Amniotic epithelial cell (primary cell): ENCODE measurements around the gene TMEM128.
A peak's percentile ranks its signal among the peaks of the same experiment; 100 is the strongest.
"Not testable (repeated sequence)": the region's sequence is repeated elsewhere in the genome, so short reads cannot be mapped to it uniquely, and the experiment has no call there.

Experiments used
- DNase-seq: peaks from one replicate; pipeline ENCODE4 v3.0.0-alpha.2; 2010; ENCODE audit warnings: low read depth

The TMEM128 gene

GRCh38 chr4:4254666-4255065, 6.6 kb upstream of the TMEM128 start:
- no peak for DNase-seq

GRCh38 chr4:4254199-4254598, 6.2 kb upstream of the TMEM128 start:
- no peak for DNase-seq

- DNase-seq, result no peak
These were observed 1.8 kb upstream of the TMEM128 start for GRCh38 chr4:4249866-4250265.

GRCh38 chr4:4249342-4249741, 1.3 kb upstream of the TMEM128 start:
- DNase-seq, result not testable (repeated sequence)

GRCh38 chr4:4248885-4249203, 821 bp upstream of the TMEM128 start:
- DNase-seq, result peak; percentile 64

GRCh38 chr4:4247696-4248028, 361 bp downstream of the TMEM128 start:
- DNase-seq, result no peak

GRCh38 chr4:4245172-4245571, 2.9 kb downstream of the TMEM128 start:
- DNase-seq, result no peak

GRCh38 chr4:4239551-4239950, 8.5 kb downstream of the TMEM128 start:
- not testable (repeated sequence) for DNase-seq

- no peak for DNase-seq
These were observed 14.4 kb downstream of the TMEM128 start for GRCh38 chr4:4233610-4234009.

- no peak for DNase-seq
These were observed 19.7 kb downstream of the TMEM128 start for GRCh38 chr4:4228356-4228668.

GRCh38 chr4:4227510-4228355, 20.3 kb downstream of the TMEM128 start:
- no peak for DNase-seq

- DNase-seq, result no peak
These were observed 21.2 kb downstream of the TMEM128 start, which contains the start of gene OTOP1 for GRCh38 chr4:4226606-4227438. Gene OTOP1 (minus strand): TSS chr4:4226929. CDS start chr4:4226864, 65 bp downstream.

GRCh38 chr4:4225915-4226605, 22.0 kb downstream of the TMEM128 start:
- DNase-seq, result peak; percentile 9

- no peak for DNase-seq
These were observed 30.9 kb downstream of the TMEM128 start for GRCh38 chr4:4217113-4217512.

- peak; percentile 10 for DNase-seq
These were observed 31.4 kb downstream of the TMEM128 start for GRCh38 chr4:4216648-4217047.

GRCh38 chr4:4213674-4214073, 34.3 kb downstream of the TMEM128 start:
- DNase-seq, result not testable (repeated sequence)

GRCh38 chr4:4206204-4206603, 41.8 kb downstream of the TMEM128 start:
- DNase-seq, result no peak

GRCh38 chr4:4204401-4204745, 43.6 kb downstream of the TMEM128 start:
- DNase-seq, result no peak

GRCh38 chr4:4203688-4204400, 44.2 kb downstream of the TMEM128 start:
- DNase-seq, result no peak

- DNase-seq, result no peak
These were observed 45.5 kb downstream of the TMEM128 start for GRCh38 chr4:4202510-4202909.

GRCh38 chr4:4200624-4201023, 47.4 kb downstream of the TMEM128 start:
- no peak for DNase-seq

- DNase-seq, result no peak
These were observed 52.7 kb downstream of the TMEM128 start for GRCh38 chr4:4195354-4195753.
